ENCODE data around the gene IKZF4. TPM values are rescaled to one million over a fixed set of nuclear protein-coding genes. Genes with fewer than 3 reads are reported as not detected.
A peak's percentile ranks its signal among the peaks of the same experiment; 100 is the strongest.

The IKZF4 gene
- total and polyA plus RNA-seq, 10 of the 15 experiments (the other 5 are each of a cell fraction or from before 2014, with no cell fraction given): 0.74 to 5.5 (median 1.1) TPM

DNA sequence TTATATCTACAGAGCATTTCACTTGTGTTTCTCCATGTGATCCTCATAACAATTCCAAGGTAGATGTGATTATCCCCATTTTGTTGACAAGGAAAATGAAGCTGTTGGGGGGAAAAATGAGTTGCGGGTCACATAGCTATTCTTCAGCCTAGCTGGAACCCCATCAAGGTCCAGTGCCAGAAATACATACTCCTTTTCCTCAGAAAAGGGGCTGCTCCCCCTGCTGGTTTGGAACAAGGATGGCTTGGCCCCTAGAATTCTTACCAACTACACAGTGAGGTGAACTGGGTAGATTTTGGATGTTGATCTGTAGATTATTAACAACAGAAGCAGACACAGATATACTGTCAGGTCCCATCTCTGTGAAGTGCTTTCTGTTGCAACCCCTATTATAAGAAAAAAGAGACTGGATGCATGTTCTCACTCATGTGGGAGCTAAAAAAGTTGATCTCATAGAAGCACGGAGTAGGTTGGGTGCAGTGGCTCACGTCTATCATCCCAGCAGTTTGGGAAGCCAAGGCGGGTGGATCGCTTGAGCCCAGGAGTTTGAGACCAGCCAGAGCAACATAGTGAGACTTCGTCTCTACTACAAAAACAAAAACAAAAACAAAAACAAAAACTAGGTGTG is 8.9 kb downstream of the IKZF4 start:
- no peak overlapping the region for H3K27ac ChIP-seq (ENCODE audit: control insufficient read depth, insufficient read depth)
- H2AFZ ChIP-seq (ENCODE audit: control insufficient read depth, low read depth, low read length): no peak overlapping the region
- ChIA-PET POLR2A (interaction anchor here (0.6 to 1.0 kb wide), 3 partner anchors 19 to 203 kb away, joined by 3 to 9 read pairs (median 4); partner anchors contain the start of gene SUOX), RAD21 (ENCODE audit: unreplicated experiment) (interaction anchor here (1.0 to 2.6 kb wide), 11 partner anchors 10 to 291 kb away, joined by 3 to 44 read pairs (median 3); partner anchors contain the start of genes ORMDL2, SARNP and SUOX), SMC1A (ENCODE audit: uncharacterized antibody, unreplicated experiment) (interaction anchor here (0.6 to 2.1 kb wide), 19 partner anchors 10 to 301 kb away, joined by 3 to 15 read pairs (median 3); partner anchors contain the start of genes CD63 and SUOX), CTCF (interaction anchor here (0.7 to 6.1 kb wide), 28 partner anchors 9 to 291 kb away, joined by 3 to 107 read pairs (median 5); partner anchors contain the start of genes IKZF4, ORMDL2, PA2G4 and RAB5B)
- in situ Hi-C loops (cut with MboI): loop anchor here (5.0 kb wide), 1 partner anchor 292 kb away; no protein-coding TSS in a partner anchor
- TF ChIP-seq RAD21 (IDR thresholded peaks at IDR 0.05; ENCODE audit: insufficient read depth, low read depth, low read length): peak; percentile 64
- no peak for TF ChIP-seq CEBPB (IDR thresholded peaks at IDR 0.05; ENCODE audit: borderline replicate concordance in 1 of 2, low read depth in 2 of 2, low read length in 2 of 2)
- TF ChIP-seq YY1 (IDR thresholded peaks at IDR 0.05; ENCODE audit: low read depth, low read length): 0 out of 2 replicates have a peak, but pooled peaks have one; percentile 24
- TF ChIP-seq, protein P1, sequence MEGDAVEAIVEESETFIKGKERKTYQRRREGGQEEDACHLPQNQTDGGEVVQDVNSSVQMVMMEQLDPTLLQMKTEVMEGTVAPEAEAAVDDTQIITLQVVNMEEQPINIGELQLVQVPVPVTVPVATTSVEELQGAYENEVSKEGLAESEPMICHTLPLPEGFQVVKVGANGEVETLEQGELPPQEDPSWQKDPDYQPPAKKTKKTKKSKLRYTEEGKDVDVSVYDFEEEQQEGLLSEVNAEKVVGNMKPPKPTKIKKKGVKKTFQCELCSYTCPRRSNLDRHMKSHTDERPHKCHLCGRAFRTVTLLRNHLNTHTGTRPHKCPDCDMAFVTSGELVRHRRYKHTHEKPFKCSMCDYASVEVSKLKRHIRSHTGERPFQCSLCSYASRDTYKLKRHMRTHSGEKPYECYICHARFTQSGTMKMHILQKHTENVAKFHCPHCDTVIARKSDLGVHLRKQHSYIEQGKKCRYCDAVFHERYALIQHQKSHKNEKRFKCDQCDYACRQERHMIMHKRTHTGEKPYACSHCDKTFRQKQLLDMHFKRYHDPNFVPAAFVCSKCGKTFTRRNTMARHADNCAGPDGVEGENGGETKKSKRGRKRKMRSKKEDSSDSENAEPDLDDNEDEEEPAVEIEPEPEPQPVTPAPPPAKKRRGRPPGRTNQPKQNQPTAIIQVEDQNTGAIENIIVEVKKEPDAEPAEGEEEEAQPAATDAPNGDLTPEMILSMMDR (IDR thresholded peaks at IDR 0.05 in 2 of 3, conservative IDR thresholded peaks at IDR 0.05 in 1 of 3; ENCODE audit: control insufficient read depth in 2 of 3, extremely low read depth in 1 of 3, insufficient read depth in 1 of 3, low read depth in 3 of 3, low read length in 3 of 3): peak; percentile 69 to 72 (median 71)
- no peak for TF ChIP-seq NR2F1 (conservative IDR thresholded peaks at IDR 0.05)
- TF ChIP-seq EGR1 (IDR thresholded peaks at IDR 0.05; ENCODE audit: borderline replicate concordance in 1 of 2, low read depth in 2 of 2, low read length in 2 of 2): no peak
- peak; percentile 86 for TF ChIP-seq SMC3 (IDR thresholded peaks at IDR 0.05; ENCODE audit: borderline replicate concordance, low read length)
- H3K4me1 ChIP-seq (ENCODE audit: control insufficient read depth, insufficient read depth, low read length): no peaks in the 10 kb centered on the region
- DNase-seq (ENCODE audit: low read depth, low spot score) (no peak), FAIRE-seq (peak; percentile 79), ATAC-seq (peak; percentile 94)
- no TSS peak for BruUV-seq (replicated peaks)
- H3K9me3 ChIP-seq (replicated peaks; ENCODE audit: control insufficient read depth, insufficient read depth, low read length): no peaks in the 10 kb centered on the region
- H4K20me1 ChIP-seq (ENCODE audit: control insufficient read depth, insufficient read depth): no peaks in the 10 kb centered on the region
- H3K9ac ChIP-seq (ENCODE audit: control insufficient read depth, insufficient read depth, low read length): no peak overlapping the region
- WGBS (ENCODE audit: insufficient coverage, insufficient replicate concordance, low lambda C conversion rate, missing lambda C conversion rate): 96% methylated on average over 6 of the region's 6 CpGs
- H3K27me3 ChIP-seq (replicated peaks in 1 of 2; ENCODE audit: control insufficient read depth in 2 of 2, insufficient read depth in 2 of 2, low read length in 1 of 2): no peaks in the 10 kb centered on the region
- H3K36me3 ChIP-seq (ENCODE audit: control insufficient read depth in 2 of 2, insufficient read depth in 2 of 2, low read length in 1 of 2): no peaks in the 10 kb centered on the region
- H3K79me2 ChIP-seq (ENCODE audit: control insufficient read depth, insufficient read depth, low read length): no peaks in the 10 kb centered on the region
- intact Hi-C loops (cut with micrococcal nuclease; ENCODE audit: unreplicated experiment): loop anchor here (1.0 kb wide), 2 partner anchors 33 to 291 kb away; no protein-coding TSS in a partner anchor
- no peak overlapping the region for H3K4me3 ChIP-seq
- no peak overlapping the region for H3K4me2 ChIP-seq (ENCODE audit: control insufficient read depth, insufficient read depth)

Data from GM12878 (cell line).